ENCODE results near the gene GNPNAT1. TPM values are rescaled to one million over a fixed set of nuclear protein-coding genes. Genes with fewer than 3 reads are reported as not detected.

The GNPNAT1 gene
- total and polyA plus RNA-seq, 10 donors = 3.4 to 12.6 (median 8.4) TPM

- Histone ChIP-seq H3K4me1 (no peaks in the 10 kb centered on the region), H3K36me3 (no peaks in the 10 kb centered on the region), H3K4me3 (no peak overlapping the region), H3K27me3 (replicated peaks in 1 of 7) (no peaks in the 10 kb centered on the region), H3K27ac (no peak overlapping the region), H3K9me3 (no peaks in the 10 kb centered on the region)
- TF ChIP-seq POLR2AphosphoS5 (IDR thresholded peaks at IDR 0.05) (no peak), POLR2A (IDR thresholded peaks at IDR 0.05) (no peak), CTCF (IDR thresholded peaks at IDR 0.05 in 8 of 11, conservative IDR thresholded peaks at IDR 0.05 in 3 of 11) (no peak)
- intact Hi-C loops (cut with DNase I; ENCODE audit: low total_unique reads) = no loop called here
- WGBS, 5 donors = 37 to 98% (median 94%) methylated on average over 1 of the region's 1 CpG
- DNase-seq = no peak
Measured at GRCh38 chr14:52808101-52808500, 16.7 kb upstream of the GNPNAT1 start.

- H3K4me1 ChIP-seq = peaks cover 0 to 6% (median 0%) of the 10 kb centered on the region in 6 donors
- DNase-seq = no peak
- H3K4me3 ChIP-seq = no peak overlapping the region
- intact Hi-C loops (cut with DNase I; ENCODE audit: low total_unique reads) = no loop called here
- TF ChIP-seq POLR2A (IDR thresholded peaks at IDR 0.05) (no peak), CTCF (IDR thresholded peaks at IDR 0.05 in 8 of 11, conservative IDR thresholded peaks at IDR 0.05 in 3 of 11) (no peak), POLR2AphosphoS5 (IDR thresholded peaks at IDR 0.05) (no peak)
- no peaks in the 10 kb centered on the region for H3K36me3 ChIP-seq
- no peaks in the 10 kb centered on the region for H3K27me3 ChIP-seq (replicated peaks in 1 of 7)
- no peak overlapping the region for H3K27ac ChIP-seq
- 85 to 95% (median 87%) methylated on average over 4 of the region's 4 CpGs for WGBS, 5 donors
- H3K9me3 ChIP-seq = no peaks in the 10 kb centered on the region
Measured at GRCh38 chr14:52806115-52806514, 14.7 kb upstream of the GNPNAT1 start.

GRCh38 chr14:52802597-52802996 is 11.2 kb upstream of the GNPNAT1 start:
- WGBS, 5 donors = 85 to 97% (median 91%) methylated on average over 3 of the region's 3 CpGs

More at GRCh38 chr14:52802597-52802996, 11.2 kb upstream of the GNPNAT1 start:
- intact Hi-C loops (cut with DNase I; ENCODE audit: low total_unique reads) = no loop called here
- DNase-seq = no peak
- Histone ChIP-seq H3K27me3 (replicated peaks in 1 of 7) (no peaks in the 10 kb centered on the region), H3K9me3 (peaks cover 0 to 3% (median 0%) of the 10 kb centered on the region in 8 donors), H3K4me1 (peaks cover 0 to 10% (median 0%) of the 10 kb centered on the region in 6 donors), H3K27ac (no peak overlapping the region), H3K36me3 (no peaks in the 10 kb centered on the region), H3K4me3 (no peak overlapping the region)
- TF ChIP-seq POLR2AphosphoS5 (IDR thresholded peaks at IDR 0.05) (no peak), CTCF (IDR thresholded peaks at IDR 0.05 in 8 of 11, conservative IDR thresholded peaks at IDR 0.05 in 3 of 11) (no peak), POLR2A (IDR thresholded peaks at IDR 0.05) (no peak)
